Measurements from ENCODE around the gene ATG14.
"Not testable (repeated sequence)": the region's sequence is repeated elsewhere in the genome, so short reads cannot be mapped to it uniquely, and the experiment has no call there.

Gene ATG14

GRCh38 chr14:55386037-55386808, 25.4 kb downstream of the ATG14 start:
- no peak for DNase-seq (ENCODE audit: low spot score)

- no peak for DNase-seq (ENCODE audit: low spot score)
Measured at GRCh38 chr14:55384536-55384935, 27.1 kb downstream of the ATG14 start.

GRCh38 chr14:55383541-55384140, 28.0 kb downstream of the ATG14 start:
- no peak for DNase-seq (ENCODE audit: low spot score)

- not testable (repeated sequence) for DNase-seq (ENCODE audit: low spot score)
Measured at GRCh38 chr14:55383056-55383466, 28.6 kb downstream of the ATG14 start.

GRCh38 chr14:55382483-55382882, 29.1 kb downstream of the ATG14 start:
- no peak for DNase-seq (ENCODE audit: low spot score)

GRCh38 chr14:55381561-55381960, 30.1 kb downstream of the ATG14 start:
- no peak for DNase-seq (ENCODE audit: low spot score)

- no peak for DNase-seq (ENCODE audit: low spot score)
Measured at GRCh38 chr14:55381040-55381439, 30.6 kb downstream of the ATG14 start.

- no peak for DNase-seq (ENCODE audit: low spot score)
Measured at GRCh38 chr14:55377236-55377635, 34.4 kb downstream of the ATG14 start.

- DNase-seq (ENCODE audit: low spot score) = no peak
Measured at GRCh38 chr14:55374771-55375170, 36.9 kb downstream of the ATG14 start.

GRCh38 chr14:55373784-55374705, 37.6 kb downstream of the ATG14 start:
- no peak for DNase-seq (ENCODE audit: low spot score)

- DNase-seq (ENCODE audit: low spot score) = no peak
Measured at GRCh38 chr14:55372825-55373224, 38.8 kb downstream of the ATG14 start.

GRCh38 chr14:55372423-55372822, 39.2 kb downstream of the ATG14 start:
- DNase-seq (ENCODE audit: low spot score) = no peak

GRCh38 chr14:55370883-55371455, 40.7 kb downstream of the ATG14 start:
- no peak for DNase-seq (ENCODE audit: low spot score)

- no peak for DNase-seq (ENCODE audit: low spot score)
Measured at GRCh38 chr14:55366271-55366670, 45.4 kb downstream of the ATG14 start.

GRCh38 chr14:55361190-55361589, 50.4 kb downstream of the ATG14 start:
- DNase-seq (ENCODE audit: low spot score) = no peak

GRCh38 chr14:55359307-55359706, 52.3 kb downstream of the ATG14 start:
- DNase-seq (ENCODE audit: low spot score) = no peak

- DNase-seq (ENCODE audit: low spot score) = no peak
Measured at GRCh38 chr14:55356913-55357312, 54.7 kb downstream of the ATG14 start.

- no peak for DNase-seq (ENCODE audit: low spot score)
Measured at GRCh38 chr14:55355922-55356321, 55.7 kb downstream of the ATG14 start.

GRCh38 chr14:55354500-55354899, 57.1 kb downstream of the ATG14 start:
- DNase-seq (ENCODE audit: low spot score) = peak; percentile 60

- DNase-seq (ENCODE audit: low spot score) = no peak
Measured at GRCh38 chr14:55353686-55354467, 57.8 kb downstream of the ATG14 start.

GRCh38 chr14:55352201-55352600, 59.4 kb downstream of the ATG14 start:
- no peak for DNase-seq (ENCODE audit: low spot score)

GRCh38 chr14:55351111-55351510, 60.5 kb downstream of the ATG14 start:
- no peak for DNase-seq (ENCODE audit: low spot score)
